ENCODE data around the gene EFCAB6.

DNA sequence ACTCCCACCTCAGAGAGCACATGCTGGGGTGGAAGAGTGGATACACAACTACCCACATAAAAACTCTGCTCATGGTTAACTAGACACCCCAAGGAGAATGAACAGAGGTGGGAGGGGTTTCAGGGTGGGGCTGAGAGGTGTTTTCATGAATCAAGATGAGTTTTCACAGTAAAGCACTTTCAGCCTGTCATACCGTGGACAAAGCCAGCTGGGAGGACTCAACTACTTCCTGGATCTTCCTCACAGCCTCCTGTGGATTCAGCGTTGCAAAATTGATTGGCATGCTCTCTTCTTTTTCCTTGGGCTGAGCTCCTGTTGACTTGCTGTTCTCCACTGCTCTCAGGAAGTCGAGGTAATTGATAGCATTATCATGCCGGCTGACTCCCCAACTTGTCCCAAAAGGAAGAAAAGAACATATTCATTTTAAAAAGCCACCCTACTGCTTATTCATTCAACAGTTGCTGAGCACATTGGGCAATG lies 231.8 kb downstream of the EFCAB6 start:
- TF ChIP-seq, protein P1, sequence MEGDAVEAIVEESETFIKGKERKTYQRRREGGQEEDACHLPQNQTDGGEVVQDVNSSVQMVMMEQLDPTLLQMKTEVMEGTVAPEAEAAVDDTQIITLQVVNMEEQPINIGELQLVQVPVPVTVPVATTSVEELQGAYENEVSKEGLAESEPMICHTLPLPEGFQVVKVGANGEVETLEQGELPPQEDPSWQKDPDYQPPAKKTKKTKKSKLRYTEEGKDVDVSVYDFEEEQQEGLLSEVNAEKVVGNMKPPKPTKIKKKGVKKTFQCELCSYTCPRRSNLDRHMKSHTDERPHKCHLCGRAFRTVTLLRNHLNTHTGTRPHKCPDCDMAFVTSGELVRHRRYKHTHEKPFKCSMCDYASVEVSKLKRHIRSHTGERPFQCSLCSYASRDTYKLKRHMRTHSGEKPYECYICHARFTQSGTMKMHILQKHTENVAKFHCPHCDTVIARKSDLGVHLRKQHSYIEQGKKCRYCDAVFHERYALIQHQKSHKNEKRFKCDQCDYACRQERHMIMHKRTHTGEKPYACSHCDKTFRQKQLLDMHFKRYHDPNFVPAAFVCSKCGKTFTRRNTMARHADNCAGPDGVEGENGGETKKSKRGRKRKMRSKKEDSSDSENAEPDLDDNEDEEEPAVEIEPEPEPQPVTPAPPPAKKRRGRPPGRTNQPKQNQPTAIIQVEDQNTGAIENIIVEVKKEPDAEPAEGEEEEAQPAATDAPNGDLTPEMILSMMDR (IDR thresholded peaks at IDR 0.05) = no peak
- TF ChIP-seq POLR2A (IDR thresholded peaks at IDR 0.05) = no peak

Data from right lobe of liver (tissue), 4 donors.